HepG2 (cell line): ENCODE measurements around the gene BMF. TPM values are rescaled to one million over a fixed set of nuclear protein-coding genes. Genes with fewer than 3 reads are reported as not detected.

Source experiments
- CBX2 ChIP-seq, 2 experiments: fragments of 200-600 bp in 1 of 2; sonication (generic); formaldehyde crosslinking in 1 of 2; IDR thresholded peaks; 2 replicates each; pipeline versions ENCODE4 v1.7.0 to v1.8.1; 2018 to 2022; ENCODE audit warnings: low read depth in 2 of 2, low read length in 1 of 2, mild to moderate bottlenecking in 1 of 2, missing genetic modification reagents in 1 of 2
- FOSL1 ChIP-seq: sonication (generic); formaldehyde crosslinking; IDR thresholded peaks from 2 replicates; pipeline ENCODE4 v1.9.0; 2021; ENCODE audit warnings: missing genetic modification reagents, borderline replicate concordance
- GATAD2A ChIP-seq: IDR thresholded peaks from 2 replicates; pipeline ENCODE4 v1.6.1; 2016
- KDM2A ChIP-seq: sonication (generic); formaldehyde crosslinking; IDR thresholded peaks from 2 replicates; pipeline ENCODE4 v1.4.0; 2020; ENCODE audit warnings: low read depth, missing genetic modification reagents, borderline replicate concordance
- KLF12 ChIP-seq: sonication (generic); formaldehyde crosslinking; IDR thresholded peaks from 2 replicates; pipeline ENCODE4 v1.4.0; 2020; ENCODE audit warnings: missing genetic modification reagents, borderline replicate concordance
- LCORL ChIP-seq, 2 experiments: fragments of 450-650 bp in 1 of 2; sonication (generic) in 1 of 2; formaldehyde crosslinking in 1 of 2; IDR thresholded peaks; 2 replicates each; pipeline versions ENCODE4 v1.5.0 to v1.6.1; 2017 to 2020; ENCODE audit warnings: antibody characterized with exemption in 1 of 2, missing genetic modification reagents in 1 of 2
- MAFK ChIP-seq, 2 experiments: IDR thresholded peaks in 1 of 2; conservative IDR thresholded peaks in 1 of 2; 2 replicates each; pipeline ENCODE4 v1.6.1; 2011; ENCODE audit warnings: improper control_type of control experiment in 2 of 2, low read length in 2 of 2
- MED1 ChIP-seq: sonication (generic); formaldehyde crosslinking; IDR thresholded peaks from 2 replicates; pipeline ENCODE4 v1.4.0; 2020; ENCODE audit warnings: missing genetic modification reagents
- MTA1 ChIP-seq: sonication (generic); formaldehyde crosslinking; IDR thresholded peaks from 2 replicates; pipeline ENCODE4 v1.4.0; 2020; ENCODE audit warnings: missing genetic modification reagents, mild to moderate bottlenecking, borderline replicate concordance
- RBM39 ChIP-seq: fragments of 200-400 bp; formaldehyde crosslinking; IDR thresholded peaks from one replicate; pipeline ENCODE4 v1.6.1; 2018; ENCODE audit warnings: antibody characterized with exemption, mild to moderate bottlenecking, low read depth, low read length; ENCODE audit not compliant: poor library complexity, severe bottlenecking
- SALL1 ChIP-seq: sonication (generic); formaldehyde crosslinking; IDR thresholded peaks from 2 replicates; pipeline ENCODE4 v1.8.0; 2022; ENCODE audit warnings: mild to moderate bottlenecking, missing genetic modification reagents
- SMC3 ChIP-seq: IDR thresholded peaks from 2 replicates; pipeline ENCODE4 v1.6.1; 2011; ENCODE audit warnings: low read length, improper control_type of control experiment
- SOX5 ChIP-seq: IDR thresholded peaks from 2 replicates; pipeline ENCODE4 v1.6.1; 2016; ENCODE audit warnings: borderline replicate concordance
- SP4 ChIP-seq: sonication (generic); formaldehyde crosslinking; IDR thresholded peaks from 2 replicates; pipeline ENCODE4 v1.8.1; 2023; ENCODE audit warnings: mild to moderate bottlenecking, missing genetic modification reagents
- ZBTB42 ChIP-seq: sonication (generic); formaldehyde crosslinking; IDR thresholded peaks from 2 replicates; pipeline ENCODE4 v1.5.0; 2020; ENCODE audit warnings: mild to moderate bottlenecking, missing genetic modification reagents
- ZNF20 ChIP-seq: sonication (generic); formaldehyde crosslinking; IDR thresholded peaks from 2 replicates; pipeline ENCODE4 v1.4.0; 2020; ENCODE audit warnings: mild to moderate bottlenecking, moderate library complexity, missing genetic modification reagents
- ZNF609 ChIP-seq: sonication (generic); formaldehyde crosslinking; IDR thresholded peaks from 2 replicates; pipeline ENCODE4 v1.4.0; 2020; ENCODE audit warnings: mild to moderate bottlenecking, missing genetic modification reagents, borderline replicate concordance
- ZNF616 ChIP-seq: sonication (generic); formaldehyde crosslinking; IDR thresholded peaks from 2 replicates; pipeline ENCODE4 v1.5.0; 2020; ENCODE audit warnings: low read depth, mild to moderate bottlenecking, missing genetic modification reagents
- ZNF687 ChIP-seq: sonication (generic); formaldehyde crosslinking; IDR thresholded peaks from 2 replicates; pipeline ENCODE4 v1.5.1; 2020; ENCODE audit warnings: mild to moderate bottlenecking, missing genetic modification reagents, moderate library complexity
- ZNF746 ChIP-seq: sonication (generic); formaldehyde crosslinking; IDR thresholded peaks from 2 replicates; pipeline ENCODE4 v1.8.0; 2022; ENCODE audit warnings: mild to moderate bottlenecking, missing genetic modification reagents
- ZSCAN22 ChIP-seq: sonication (generic); formaldehyde crosslinking; IDR thresholded peaks from 2 replicates; pipeline ENCODE4 v1.4.0; 2020; ENCODE audit warnings: mild to moderate bottlenecking, missing genetic modification reagents
- polyA plus RNA-seq, 8 experiments: library from polyadenylated mRNA; depleted of rRNA in 3 of 8; stranded (reverse) in 7 of 8; unstranded in 1 of 8; fragments of >200 nt; fragmentation: Illumina TruSeq in 4 of 8; extraction: Trizol in 4 of 8; gene quantifications; 2 replicates each; pipeline versions ENCODE4 v1.2.1 to v1.2.3, GENCODE V29; 2011 to 2016; ENCODE audit warnings: low read depth in 4 of 8, missing spikeins in 1 of 8, mixed read lengths in 1 of 8; ENCODE audit not compliant: insufficient read depth in 1 of 8
- total RNA-seq, 5 experiments: library from RNA; depleted of rRNA; stranded (reverse); fragments of >200 nt; fragmentation: Illumina TruSeq; extraction: Trizol; gene quantifications; 2 replicates each; pipeline ENCODE4 v1.2.3, GENCODE V29; 2016; ENCODE audit warnings: low read depth in 1 of 5

The BMF gene
- total and polyA plus RNA-seq, 2 of the 13 experiments (the other 11 are each of a cell fraction or from before 2014, with no cell fraction given), result 8.7 to 15.9 TPM

- TF ChIP-seq ZNF609, result peak; percentile 79; the same call in 1 of the 2 replicates
- TF ChIP-seq MAFK (conservative IDR thresholded peaks at IDR 0.05 in 1 of 2, IDR thresholded peaks at IDR 0.05 in 1 of 2; ENCODE audit: low read length in 2 of 2), result peak; percentile 95 to 96
- TF ChIP-seq MTA1 (CRISPR knock-in tag), result peak; percentile 93; the same call in 1 of the 2 replicates
- TF ChIP-seq ZBTB42 (CRISPR knock-in tag), result no peak
- TF ChIP-seq ZNF746 (CRISPR knock-in tag), result peak; percentile 51; the same call in 1 of the 2 replicates
- peak; percentile 70 for TF ChIP-seq GATAD2A (CRISPR knock-in tag)
- TF ChIP-seq ZNF616 (CRISPR knock-in tag), result no peak
- peak; percentile 86 for TF ChIP-seq SALL1 (CRISPR knock-in tag)
- TF ChIP-seq ZNF20 (CRISPR knock-in tag), result no peak
- peak; percentile 77; the same call in 1 of the 2 replicates for TF ChIP-seq ZNF687 (CRISPR knock-in tag)
- TF ChIP-seq ZSCAN22, result 0 out of 2 replicates have a peak, but pooled peaks have one; percentile 22
- no peak for TF ChIP-seq RBM39
- no peak for TF ChIP-seq SMC3
- TF ChIP-seq KLF12, result peak; percentile 12; the same call in 1 of the 2 replicates
- peak; percentile 81 for TF ChIP-seq MED1 (CRISPR knock-in tag)
- no peak for TF ChIP-seq CBX2 (IDR thresholded peaks at IDR 0.05; ENCODE audit: low read depth, low read length)
- TF ChIP-seq CBX2 (CRISPR knock-in tag; IDR thresholded peaks at IDR 0.05; ENCODE audit: low read depth), result no peak
- peak; percentile 85 for TF ChIP-seq SOX5
- no peak for TF ChIP-seq KDM2A
- 0 out of 2 replicates have a peak, but pooled peaks have one; percentile 6 for TF ChIP-seq SP4 (CRISPR knock-in tag)
- no peak for TF ChIP-seq FOSL1
- no peak for TF ChIP-seq LCORL (IDR thresholded peaks at IDR 0.05)
- TF ChIP-seq LCORL (CRISPR knock-in tag; IDR thresholded peaks at IDR 0.05), result peak; percentile 91
Measured at GRCh38 chr15:40092256-40092978, 16.3 kb downstream of the BMF start (continued).
